HepG2 (cell line): ENCODE data around the gene TXN. TPM values are rescaled to one million over a fixed set of nuclear protein-coding genes. Genes with fewer than 3 reads are reported as not detected.

ENCODE experiments used
- BCL6 ChIP-seq: IDR thresholded peaks from 2 replicates; pipeline ENCODE4 v1.6.1; 2016; ENCODE audit warnings: missing genetic modification reagents, missing compliant biosample characterization
- FOSL2 ChIP-seq: sonication (generic); formaldehyde crosslinking; IDR thresholded peaks from 2 replicates; pipeline ENCODE4 v1.4.0; 2020; ENCODE audit warnings: missing genetic modification reagents
- GFI1 ChIP-seq: sonication (generic); formaldehyde crosslinking; IDR thresholded peaks from 2 replicates; pipeline ENCODE4 v1.5.0; 2020; ENCODE audit warnings: missing genetic modification reagents, mild to moderate bottlenecking, borderline replicate concordance
- HMGXB3 ChIP-seq: sonication (generic); formaldehyde crosslinking; IDR thresholded peaks from 2 replicates; pipeline ENCODE4 v1.4.0; 2020; ENCODE audit warnings: missing genetic modification reagents, borderline replicate concordance
- HNF4A ChIP-seq: sonication (generic); formaldehyde crosslinking; IDR thresholded peaks from 2 replicates; pipeline ENCODE4 v1.4.0; 2020; ENCODE audit warnings: missing genetic modification reagents
- JDP2 ChIP-seq: sonication (generic); formaldehyde crosslinking; IDR thresholded peaks from 2 replicates; pipeline ENCODE4 v1.8.1; 2022; ENCODE audit warnings: missing genetic modification reagents, borderline replicate concordance
- KIAA2018 ChIP-seq: sonication (generic); formaldehyde crosslinking; IDR thresholded peaks from 2 replicates; pipeline ENCODE4 v1.5.0; 2020; ENCODE audit warnings: mild to moderate bottlenecking, missing genetic modification reagents, borderline replicate concordance
- MATR3 ChIP-seq: sonication (generic); formaldehyde crosslinking; IDR thresholded peaks from 2 replicates; pipeline ENCODE4 v1.4.0; 2020; ENCODE audit warnings: missing genetic modification reagents
- ZUFSP ChIP-seq: sonication (generic); formaldehyde crosslinking; IDR thresholded peaks from 2 replicates; pipeline ENCODE4 v1.9.0; 2021; ENCODE audit warnings: missing genetic modification reagents, mild to moderate bottlenecking, borderline replicate concordance
- polyA plus RNA-seq, 8 experiments: library from polyadenylated mRNA; depleted of rRNA in 3 of 8; stranded (reverse) in 7 of 8; unstranded in 1 of 8; fragments of >200 nt; fragmentation: Illumina TruSeq in 4 of 8; extraction: Trizol in 4 of 8; gene quantifications; 2 replicates each; pipeline versions ENCODE4 v1.2.1 to v1.2.3, GENCODE V29; 2011 to 2016; ENCODE audit warnings: low read depth in 4 of 8, missing spikeins in 1 of 8, mixed read lengths in 1 of 8; ENCODE audit not compliant: insufficient read depth in 1 of 8
- total RNA-seq, 5 experiments: library from RNA; depleted of rRNA; stranded (reverse); fragments of >200 nt; fragmentation: Illumina TruSeq; extraction: Trizol; gene quantifications; 2 replicates each; pipeline ENCODE4 v1.2.3, GENCODE V29; 2016; ENCODE audit warnings: low read depth in 1 of 5

The TXN gene
- total and polyA plus RNA-seq, 2 of the 13 experiments (the other 11 are each of a cell fraction or from before 2014, with no cell fraction given) = 364 to 470 TPM

GRCh38 chr9:110298043-110298605, 41.8 kb upstream of the TXN start (continued):
- TF ChIP-seq HMGXB3 (CRISPR knock-in tag) (no peak), ZUFSP (no peak), JDP2 (no peak), HNF4A (CRISPR knock-in tag) (peak; percentile 59), BCL6 (CRISPR knock-in tag) (peak; percentile 70), FOSL2 (CRISPR knock-in tag) (no peak), KIAA2018 (CRISPR knock-in tag) (no peak), MATR3 (no peak), GFI1 (CRISPR knock-in tag) (peak; percentile 28; the same call in 1 of the 2 replicates)
